Smooth muscle cell (in vitro differentiated cells): ENCODE results near the gene PON3. TPM values are rescaled to one million over a fixed set of nuclear protein-coding genes. Genes with fewer than 3 reads are reported as not detected.
"Not testable (repeated sequence)": the region's sequence is repeated elsewhere in the genome, so short reads cannot be mapped to it uniquely, and the experiment has no call there.

Experiments
- DNase-seq: peaks from one replicate; lab custom pipeline; 2025; ENCODE audit not compliant: unreplicated experiment; lab: John Stamatoyannopoulos, UW
- H2AFZ ChIP-seq: fragments of 200-600 bp; sonication (generic); 2 replicates; pipeline ENCODE4 v1.6.0; 2016; ENCODE audit warnings: antibody characterized with exemption, low read depth, mild to moderate bottlenecking
- H3F3A ChIP-seq: fragments of 200-600 bp; sonication (generic); 2 replicates; pipeline ENCODE4 v1.6.0; 2017; ENCODE audit warnings: antibody characterized with exemption, low read depth
- H3K27ac ChIP-seq: fragments of 200-600 bp; sonication (generic); 2 replicates; pipeline ENCODE4 v1.5.1; 2016; ENCODE audit warnings: low read depth, mild to moderate bottlenecking
- H3K27me3 ChIP-seq: fragments of 200-600 bp; sonication (generic); 2 replicates; pipeline ENCODE4 v1.6.1; 2016; ENCODE audit warnings: low read depth, mild to moderate bottlenecking
- H3K36me3 ChIP-seq: fragments of 200-600 bp; sonication (generic); 2 replicates; pipeline ENCODE4 v1.5.1; 2016; ENCODE audit warnings: low read depth
- H3K4me1 ChIP-seq: fragments of 200-600 bp; sonication (generic); 2 replicates; pipeline ENCODE4 v1.5.1; 2016; ENCODE audit warnings: low read depth
- H3K4me2 ChIP-seq: fragments of 200-600 bp; sonication (generic); 2 replicates; pipeline ENCODE4 v1.6.0; 2016; ENCODE audit warnings: mild to moderate bottlenecking
- H3K4me3 ChIP-seq: fragments of 200-600 bp; sonication (generic); 2 replicates; pipeline ENCODE4 v1.5.1; 2016; ENCODE audit warnings: mild to moderate bottlenecking
- H3K79me2 ChIP-seq: fragments of 200-600 bp; sonication (generic); 2 replicates; pipeline ENCODE4 v1.6.0; 2016; ENCODE audit warnings: low read depth, mild to moderate bottlenecking
- H3K9ac ChIP-seq: fragments of 200-600 bp; sonication (generic); 2 replicates; pipeline ENCODE4 v1.6.0; 2016; ENCODE audit warnings: low read depth
- H3K9me3 ChIP-seq: fragments of 200-600 bp; sonication (generic); replicated peaks from 2 replicates; pipeline ENCODE4 v1.5.1; 2016; ENCODE audit warnings: low read depth
- H4K20me1 ChIP-seq: fragments of 200-600 bp; sonication (generic); 2 replicates; pipeline ENCODE4 v1.6.0; 2016; ENCODE audit warnings: low read depth
- WGBS: methylation state at CpG from one replicate; pipeline ENCODE4 v1.1.7; 2016; ENCODE audit warnings: low lambda C conversion rate; 5-methylcytosine and 5-hydroxymethylcytosine counted together
- polyA plus RNA-seq: library from polyadenylated mRNA; unstranded; fragments of >200 nt; fragmentation: Nextera tagmentation; extraction: Ambion mirVana; gene quantifications from 2 replicates; pipeline ENCODE4 v1.2.1, GENCODE V29; 2016
- total RNA-seq: library from RNA; depleted of rRNA; stranded (reverse); fragments of >200 nt; gene quantifications from 2 replicates; pipeline ENCODE4 v1.2.3, GENCODE V29; 2014
- TF ChIP-seq, protein P1 (sequence below): fragments of 200-600 bp; sonication (generic); IDR thresholded peaks from 2 replicates; pipeline ENCODE4 v1.5.1; 2017; ENCODE audit warnings: borderline replicate concordance, mild to moderate bottlenecking, antibody characterized with exemption; ENCODE audit not compliant: insufficient read depth, poor library complexity, severe bottlenecking

PON3 gene
- total and polyA plus RNA-seq, 2 experiments from 2014 or later: not detected

DNA sequence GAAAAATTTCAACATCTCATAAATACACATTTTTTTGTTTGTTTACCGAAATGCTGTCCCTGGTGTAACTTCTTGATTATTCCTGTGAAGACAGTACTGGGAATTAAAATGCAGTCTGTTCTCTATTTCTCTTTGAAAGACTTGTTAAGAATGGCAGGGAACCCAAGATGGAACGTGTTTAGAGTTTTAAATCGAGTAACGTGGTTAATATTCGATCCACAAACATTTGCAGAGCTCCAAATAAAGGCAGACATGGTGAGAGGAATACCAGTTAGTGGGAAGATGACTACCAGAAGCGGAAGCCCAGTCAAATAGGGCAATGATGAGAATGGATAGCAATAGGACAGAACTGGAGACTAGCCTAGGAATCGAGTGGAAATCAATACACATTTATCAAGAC lies 6.7 kb downstream of the PON3 start:
- TF ChIP-seq, protein P1, sequence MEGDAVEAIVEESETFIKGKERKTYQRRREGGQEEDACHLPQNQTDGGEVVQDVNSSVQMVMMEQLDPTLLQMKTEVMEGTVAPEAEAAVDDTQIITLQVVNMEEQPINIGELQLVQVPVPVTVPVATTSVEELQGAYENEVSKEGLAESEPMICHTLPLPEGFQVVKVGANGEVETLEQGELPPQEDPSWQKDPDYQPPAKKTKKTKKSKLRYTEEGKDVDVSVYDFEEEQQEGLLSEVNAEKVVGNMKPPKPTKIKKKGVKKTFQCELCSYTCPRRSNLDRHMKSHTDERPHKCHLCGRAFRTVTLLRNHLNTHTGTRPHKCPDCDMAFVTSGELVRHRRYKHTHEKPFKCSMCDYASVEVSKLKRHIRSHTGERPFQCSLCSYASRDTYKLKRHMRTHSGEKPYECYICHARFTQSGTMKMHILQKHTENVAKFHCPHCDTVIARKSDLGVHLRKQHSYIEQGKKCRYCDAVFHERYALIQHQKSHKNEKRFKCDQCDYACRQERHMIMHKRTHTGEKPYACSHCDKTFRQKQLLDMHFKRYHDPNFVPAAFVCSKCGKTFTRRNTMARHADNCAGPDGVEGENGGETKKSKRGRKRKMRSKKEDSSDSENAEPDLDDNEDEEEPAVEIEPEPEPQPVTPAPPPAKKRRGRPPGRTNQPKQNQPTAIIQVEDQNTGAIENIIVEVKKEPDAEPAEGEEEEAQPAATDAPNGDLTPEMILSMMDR: no peak
- H3K4me2 ChIP-seq: no peak overlapping the region
- DNase-seq: no peak
- H3F3A ChIP-seq: no peaks in the 10 kb centered on the region
- no peak overlapping the region for H3K9ac ChIP-seq
- no peaks in the 10 kb centered on the region for H3K27me3 ChIP-seq
- 91% methylated on average over 7 of the region's 7 CpGs for WGBS
- no peaks in the 10 kb centered on the region for H3K79me2 ChIP-seq
- no peaks in the 10 kb centered on the region for H4K20me1 ChIP-seq
- no peak overlapping the region for H2AFZ ChIP-seq
- H3K9me3 ChIP-seq: no peaks in the 10 kb centered on the region
- no peaks in the 10 kb centered on the region for H3K36me3 ChIP-seq
- H3K4me1 ChIP-seq: no peaks in the 10 kb centered on the region
- H3K27ac ChIP-seq: no peak overlapping the region
- no peak overlapping the region for H3K4me3 ChIP-seq

DNA sequence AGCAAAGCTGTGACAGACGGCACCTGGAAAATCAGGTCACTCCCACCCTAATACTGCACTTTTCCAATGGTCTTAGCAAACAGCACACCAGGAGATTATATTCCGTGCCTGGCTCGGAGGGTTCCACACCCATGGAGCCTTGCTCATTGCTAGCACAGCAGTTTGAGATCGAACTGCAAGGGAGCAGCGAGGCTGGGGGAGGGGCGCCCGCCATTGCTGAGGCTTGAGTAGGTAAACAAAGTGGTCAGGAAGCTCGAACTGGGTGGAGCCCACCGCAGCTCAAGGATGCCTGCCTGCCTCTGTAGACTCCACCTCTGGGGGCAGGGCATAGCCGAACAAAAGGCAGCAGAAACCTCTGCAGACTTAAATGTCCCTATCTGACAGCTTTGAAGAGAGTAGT lies 16.7 kb downstream of the PON3 start:
- H3F3A ChIP-seq, H3K4me3 ChIP-seq, H3K4me2 ChIP-seq, H3K79me2 ChIP-seq, H3K36me3 ChIP-seq, H2AFZ ChIP-seq, H3K9me3 ChIP-seq, H3K9ac ChIP-seq, H4K20me1 ChIP-seq, DNase-seq, H3K27ac ChIP-seq, H3K27me3 ChIP-seq, H3K4me1 ChIP-seq: not testable (repeated sequence)
- 96% methylated on average over 10 of the region's 10 CpGs for WGBS

DNA sequence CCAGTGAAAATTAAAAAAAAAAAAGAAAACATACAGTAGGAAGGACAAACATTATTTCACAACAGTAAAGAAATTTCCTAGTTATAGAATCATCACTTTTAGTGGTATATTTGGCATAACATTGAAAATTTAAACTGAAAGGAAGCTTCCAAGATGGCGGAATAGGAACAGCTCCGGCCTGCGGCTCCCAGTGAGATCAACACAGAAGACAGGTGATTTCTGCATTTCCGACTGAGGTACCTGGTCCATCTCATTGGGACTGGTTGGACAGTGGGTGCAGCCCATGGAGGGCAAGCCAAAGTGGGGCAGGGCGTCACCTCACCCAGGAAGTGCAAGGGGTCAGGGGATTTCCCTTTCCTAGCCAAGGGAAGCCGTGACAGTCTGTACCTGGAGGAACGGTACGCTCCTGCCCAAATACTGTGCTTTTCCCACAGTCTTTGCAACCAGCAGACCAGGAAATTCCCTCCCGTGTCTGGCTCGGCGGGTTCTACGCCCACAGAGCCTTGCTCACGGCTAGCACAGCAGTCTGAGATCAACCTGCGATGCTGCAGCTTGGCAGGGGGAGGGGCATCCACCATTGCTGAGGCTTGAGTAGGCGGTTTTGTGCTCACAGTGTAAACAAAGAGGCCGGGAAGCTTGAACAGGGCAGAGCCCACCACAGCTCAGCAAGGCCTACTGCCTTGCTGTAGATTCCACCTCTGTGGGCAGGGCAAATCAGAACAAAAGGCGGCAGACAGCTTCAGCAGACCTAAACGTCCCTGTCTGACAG lies 19.4 kb downstream of the PON3 start:
- WGBS: 77% methylated on average over 18 of the region's 18 CpGs
- no peaks in the 10 kb centered on the region for H3K36me3 ChIP-seq
- TF ChIP-seq, protein P1: no peak

DNA sequence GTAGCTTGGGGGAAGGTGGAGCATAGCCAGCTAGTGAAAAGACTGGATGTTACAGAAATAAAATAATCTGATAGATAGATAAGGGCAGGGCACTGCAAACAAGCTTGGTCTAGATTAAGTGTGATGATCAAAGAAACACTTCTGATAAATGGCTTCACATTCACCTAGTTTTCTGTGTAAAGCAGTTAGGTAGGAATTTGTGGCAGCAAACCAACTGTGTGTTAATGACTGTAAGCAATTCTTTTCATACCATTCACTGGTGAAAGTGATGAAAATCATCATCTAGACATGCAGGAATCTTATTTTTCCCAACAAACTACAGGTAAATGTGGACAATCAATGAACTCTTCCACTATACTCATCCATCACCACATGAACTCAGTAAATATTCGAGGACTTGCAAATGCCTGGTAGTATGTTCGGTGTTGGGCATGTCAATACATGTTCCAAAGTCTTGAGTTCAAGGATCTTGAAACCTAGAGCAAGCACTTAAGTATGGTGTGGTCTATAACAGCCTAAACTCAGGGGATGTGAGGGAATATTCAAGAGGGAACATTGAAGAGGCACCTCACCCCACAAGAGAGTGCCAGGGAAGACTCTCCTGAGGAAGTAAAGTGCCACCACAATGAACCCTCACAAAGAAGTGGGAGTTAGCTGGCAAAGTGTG lies 20.5 kb downstream of the PON3 start:
- H3K9me3 ChIP-seq: no peaks in the 10 kb centered on the region
- no peaks in the 10 kb centered on the region for H3F3A ChIP-seq
- no peak overlapping the region for H3K4me2 ChIP-seq
- H3K4me3 ChIP-seq: no peak overlapping the region
- no peaks in the 10 kb centered on the region for H4K20me1 ChIP-seq
- H3K36me3 ChIP-seq: no peaks in the 10 kb centered on the region
- H3K27me3 ChIP-seq: no peaks in the 10 kb centered on the region
- H2AFZ ChIP-seq: peak overlapping the region; percentile 5
- DNase-seq: no peak
- no peaks in the 10 kb centered on the region for H3K4me1 ChIP-seq
- TF ChIP-seq, protein P1: no peak
- no peaks in the 10 kb centered on the region for H3K79me2 ChIP-seq
- 99% methylated on average over 2 of the region's 2 CpGs for WGBS
- no peak overlapping the region for H3K27ac ChIP-seq
- no peak overlapping the region for H3K9ac ChIP-seq

More for the DNA sequence above, 19.4 kb downstream of the PON3 start:
- Histone ChIP-seq H3K4me1 (no peaks in the 10 kb centered on the region), H3F3A (no peaks in the 10 kb centered on the region), H3K4me2 (no peak overlapping the region), H3K9me3 (no peaks in the 10 kb centered on the region), H3K79me2 (no peaks in the 10 kb centered on the region), H3K27me3 (no peaks in the 10 kb centered on the region), H3K4me3 (no peak overlapping the region), H4K20me1 (no peaks in the 10 kb centered on the region), H3K9ac (no peak overlapping the region), H3K27ac (peak overlapping the region; percentile 59), H2AFZ (peak overlapping the region; percentile 24)
- DNase-seq: no peak
